HUES6 (cell line): Measurements from ENCODE around the gene ARFGAP3.

Experiments
- H3K27ac ChIP-seq: 2 replicates; pipeline ENCODE4 v1.7.0; 2013; ENCODE audit warnings: low read depth, mild to moderate bottlenecking, low read length, inconsistent platforms
- H3K27me3 ChIP-seq: 2 replicates; pipeline ENCODE4 v1.6.1; 2013; ENCODE audit warnings: low read length; ENCODE audit not compliant: control insufficient read depth, insufficient read depth
- H3K36me3 ChIP-seq: 2 replicates; pipeline ENCODE4 v1.6.1; 2013; ENCODE audit warnings: low read length; ENCODE audit not compliant: control insufficient read depth, insufficient read depth
- H3K4me1 ChIP-seq: 2 replicates; pipeline ENCODE4 v1.6.1; 2013; ENCODE audit warnings: low read length; ENCODE audit not compliant: control insufficient read depth, insufficient read depth
- H3K4me3 ChIP-seq: 2 replicates; pipeline ENCODE4 v1.5.1; 2013; ENCODE audit warnings: low read depth, low read length
- H3K9ac ChIP-seq: one replicate; pipeline ENCODE4 v1.6.1; 2013; ENCODE audit warnings: mild to moderate bottlenecking, low read length
- H3K9me3 ChIP-seq: 2 replicates; pipeline ENCODE4 v1.6.1; 2013; ENCODE audit warnings: low read depth, low read length; ENCODE audit not compliant: control insufficient read depth, insufficient read depth

ARFGAP3 gene

DNA sequence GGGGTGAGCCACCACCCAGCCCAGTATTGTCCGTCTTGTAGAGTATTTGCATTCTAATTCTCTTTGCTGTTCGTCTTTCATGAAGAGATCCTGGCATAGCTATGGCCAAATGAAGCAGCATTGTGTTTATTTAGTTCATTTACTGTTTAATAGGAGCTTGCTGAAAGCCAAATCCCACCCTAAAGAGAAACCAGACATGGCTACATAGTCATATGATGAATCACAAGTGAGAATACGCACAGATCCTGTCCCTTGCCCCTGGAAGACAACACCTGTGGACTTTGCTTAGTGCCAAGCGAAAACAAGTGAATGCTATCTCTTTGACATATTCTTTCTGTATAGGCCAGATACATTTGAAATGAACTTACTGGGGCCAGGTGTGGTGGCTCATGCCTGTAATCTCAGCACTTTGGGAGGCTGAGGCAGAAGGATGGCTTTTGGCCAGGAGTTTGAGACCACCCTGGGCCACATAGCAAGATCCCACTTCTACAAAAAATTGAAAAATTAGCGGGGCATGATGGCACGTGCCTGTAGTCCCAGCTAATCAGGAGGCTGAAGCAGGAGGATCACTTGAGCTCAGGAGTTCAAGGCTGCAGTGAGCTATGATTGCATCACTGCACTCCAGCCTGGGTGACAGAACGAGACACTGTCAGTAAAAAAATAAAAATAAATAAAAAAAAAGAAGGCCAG lies 5.1 kb upstream of the ARFGAP3 start:
- H3K9ac ChIP-seq, result no peak overlapping the region
- no peak overlapping the region for H3K27ac ChIP-seq
- H3K27me3 ChIP-seq, result peaks cover 15% of the 10 kb centered on the region
- no peaks in the 10 kb centered on the region for H3K36me3 ChIP-seq
- no peak overlapping the region for H3K4me3 ChIP-seq
- no peaks in the 10 kb centered on the region for H3K4me1 ChIP-seq
- H3K9me3 ChIP-seq, result peaks cover 3% of the 10 kb centered on the region; the same call in 1 of the 2 replicates

DNA sequence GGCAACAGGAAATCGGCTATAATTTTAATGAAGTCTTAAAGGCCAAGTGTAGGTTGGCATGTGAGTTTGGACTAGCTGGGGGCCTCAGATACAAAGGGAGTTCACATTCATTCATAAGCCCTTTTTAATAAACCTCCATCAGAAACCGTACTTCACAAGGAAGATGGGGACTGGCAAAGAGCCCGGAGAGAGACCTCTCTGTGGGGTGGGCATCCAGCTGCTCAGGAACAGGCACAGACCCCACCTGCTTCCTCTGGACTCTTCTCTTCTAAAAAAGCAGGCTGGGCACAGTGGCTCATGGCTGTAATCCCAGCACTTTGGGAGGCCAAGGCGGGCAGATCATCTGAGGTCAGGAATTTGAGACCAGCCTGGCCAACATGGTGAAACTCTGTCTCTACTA lies 3.9 kb upstream of the ARFGAP3 start:
- Histone ChIP-seq H3K4me3 (no peak overlapping the region), H3K9me3 (peaks cover 3% of the 10 kb centered on the region; the same call in 1 of the 2 replicates), H3K36me3 (no peaks in the 10 kb centered on the region), H3K27me3 (peaks cover 15% of the 10 kb centered on the region), H3K27ac (no peak overlapping the region), H3K9ac (no peak overlapping the region), H3K4me1 (no peaks in the 10 kb centered on the region)

DNA sequence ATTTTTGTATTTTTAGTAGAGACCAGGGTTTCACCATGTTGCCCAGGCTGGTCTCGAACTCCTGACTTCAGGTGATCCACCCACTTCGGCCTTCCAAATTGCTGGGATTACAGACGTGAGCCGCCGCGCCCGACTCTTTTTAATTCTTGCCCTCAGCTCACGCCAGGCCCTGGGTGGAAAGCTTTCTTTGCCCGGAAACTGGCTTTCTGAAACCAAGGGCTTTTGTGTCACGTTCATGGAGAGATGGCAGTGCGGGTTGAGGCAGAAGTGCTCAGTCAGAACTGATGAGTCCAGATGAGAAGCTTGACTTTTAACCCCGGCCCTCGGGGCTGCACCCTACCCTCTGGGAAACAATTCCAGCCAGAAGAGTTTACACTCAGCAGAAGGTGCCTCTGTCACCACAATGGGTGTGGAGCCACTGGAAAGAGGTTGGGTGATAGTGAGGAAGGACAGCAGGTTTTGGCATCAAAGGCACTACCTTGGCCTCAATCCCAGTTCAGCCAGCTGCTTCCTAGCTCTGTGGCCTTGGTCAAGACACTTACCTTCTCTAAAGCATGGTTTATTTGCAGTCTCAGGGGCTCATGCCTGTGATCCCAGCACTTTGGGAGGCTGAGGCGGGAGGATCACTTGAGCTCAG lies 890 bp upstream of the ARFGAP3 start:
- H3K9me3 ChIP-seq, result peaks cover 3% of the 10 kb centered on the region; the same call in 1 of the 2 replicates
- H3K27me3 ChIP-seq, result peaks cover 15% of the 10 kb centered on the region
- no peak overlapping the region for H3K9ac ChIP-seq
- H3K36me3 ChIP-seq, result no peaks in the 10 kb centered on the region
- H3K4me3 ChIP-seq, result no peak overlapping the region
- H3K27ac ChIP-seq, result no peak overlapping the region
- no peaks in the 10 kb centered on the region for H3K4me1 ChIP-seq

DNA sequence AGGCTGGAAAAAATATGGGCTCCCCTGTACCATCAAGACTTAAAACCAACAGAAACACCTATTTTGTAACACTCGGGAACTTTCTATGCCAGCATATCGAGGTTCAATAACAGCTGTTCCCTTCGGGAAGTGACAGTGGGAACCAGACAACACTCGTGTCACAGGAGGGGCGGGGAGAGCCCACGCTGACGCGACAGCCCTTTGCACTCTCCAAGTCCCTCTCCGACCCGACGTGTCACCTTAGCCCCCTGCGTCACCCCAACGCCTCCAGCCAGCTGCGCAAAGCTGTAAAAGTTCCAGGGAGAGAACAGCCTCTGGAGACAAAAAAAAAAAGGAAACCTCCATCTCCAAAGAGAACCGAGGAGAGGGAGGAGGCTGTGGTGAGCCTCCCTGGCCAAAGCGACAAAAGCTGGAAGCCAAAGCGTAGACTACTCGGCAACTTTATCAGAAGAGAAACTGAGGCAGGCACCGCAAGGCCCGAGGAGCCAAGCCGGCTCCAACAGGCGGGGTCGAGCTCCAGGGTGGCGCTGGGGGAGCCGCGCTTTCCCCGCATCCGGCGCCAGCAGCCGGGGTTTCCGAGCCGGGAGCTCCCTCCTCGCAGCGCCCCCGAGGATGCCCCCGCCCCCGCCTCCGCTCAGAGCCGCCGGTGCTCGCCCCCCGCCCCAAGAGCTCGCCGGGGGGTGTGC lies 751 bp downstream of the ARFGAP3 start:
- peaks cover 3% of the 10 kb centered on the region; the same call in 1 of the 2 replicates for H3K9me3 ChIP-seq
- H3K4me3 ChIP-seq, result peak overlapping the region; percentile 90
- peak overlapping the region; percentile 60; the same call in 1 of the 2 replicates for H3K27ac ChIP-seq
- no peaks in the 10 kb centered on the region for H3K4me1 ChIP-seq
- H3K36me3 ChIP-seq, result no peaks in the 10 kb centered on the region
- H3K27me3 ChIP-seq, result peaks cover 15% of the 10 kb centered on the region
- H3K9ac ChIP-seq, result peak overlapping the region; percentile 83

DNA sequence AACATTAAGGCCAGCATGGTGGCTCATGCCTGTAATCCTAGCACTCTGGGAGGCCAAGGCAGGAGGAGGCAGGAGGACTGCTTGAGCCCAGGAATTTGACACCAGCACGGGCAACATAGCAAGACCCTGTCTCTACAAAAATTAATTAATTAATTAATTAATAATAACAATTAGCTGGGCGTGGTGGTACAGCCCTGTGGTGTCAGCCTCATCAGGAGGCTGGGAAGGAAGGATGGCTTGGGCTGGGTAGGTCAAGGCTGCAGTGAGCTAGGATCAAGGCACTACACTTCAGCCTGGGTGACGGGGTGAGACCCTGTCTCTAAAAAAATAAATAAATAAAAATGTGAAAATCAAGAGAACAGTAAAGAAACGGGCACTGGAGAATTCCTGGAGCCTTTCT lies 1.4 kb downstream of the ARFGAP3 start:
- Histone ChIP-seq H3K36me3 (no peaks in the 10 kb centered on the region), H3K4me1 (no peaks in the 10 kb centered on the region), H3K27me3 (peaks cover 15% of the 10 kb centered on the region), H3K27ac (no peak overlapping the region), H3K9me3 (peaks cover 3% of the 10 kb centered on the region; the same call in 1 of the 2 replicates), H3K4me3 (peak overlapping the region; percentile 90), H3K9ac (no peak overlapping the region)

DNA sequence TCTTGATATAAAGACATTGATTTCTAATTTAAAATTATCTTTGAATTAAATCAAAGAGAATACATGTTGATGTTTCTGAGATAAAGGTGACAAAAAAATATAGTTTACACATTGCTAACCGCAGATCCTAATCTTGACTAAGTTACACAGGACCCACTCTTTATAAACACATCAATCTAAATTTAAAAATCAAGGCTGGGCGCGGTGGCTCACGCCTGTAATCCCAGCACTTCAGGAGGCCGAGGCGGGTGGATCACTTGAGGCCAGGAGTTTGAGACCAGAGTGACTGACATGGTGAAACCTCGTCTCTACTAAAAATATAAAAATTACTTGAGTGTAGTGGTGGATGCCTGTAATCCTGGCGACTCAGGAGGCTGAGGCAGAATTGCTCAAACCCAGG lies 1.9 kb downstream of the ARFGAP3 start:
- no peak overlapping the region for H3K9ac ChIP-seq
- no peaks in the 10 kb centered on the region for H3K36me3 ChIP-seq
- peaks cover 3% of the 10 kb centered on the region; the same call in 1 of the 2 replicates for H3K9me3 ChIP-seq
- no peak overlapping the region for H3K4me3 ChIP-seq
- no peaks in the 10 kb centered on the region for H3K4me1 ChIP-seq
- H3K27me3 ChIP-seq, result peaks cover 15% of the 10 kb centered on the region
- no peak overlapping the region for H3K27ac ChIP-seq

DNA sequence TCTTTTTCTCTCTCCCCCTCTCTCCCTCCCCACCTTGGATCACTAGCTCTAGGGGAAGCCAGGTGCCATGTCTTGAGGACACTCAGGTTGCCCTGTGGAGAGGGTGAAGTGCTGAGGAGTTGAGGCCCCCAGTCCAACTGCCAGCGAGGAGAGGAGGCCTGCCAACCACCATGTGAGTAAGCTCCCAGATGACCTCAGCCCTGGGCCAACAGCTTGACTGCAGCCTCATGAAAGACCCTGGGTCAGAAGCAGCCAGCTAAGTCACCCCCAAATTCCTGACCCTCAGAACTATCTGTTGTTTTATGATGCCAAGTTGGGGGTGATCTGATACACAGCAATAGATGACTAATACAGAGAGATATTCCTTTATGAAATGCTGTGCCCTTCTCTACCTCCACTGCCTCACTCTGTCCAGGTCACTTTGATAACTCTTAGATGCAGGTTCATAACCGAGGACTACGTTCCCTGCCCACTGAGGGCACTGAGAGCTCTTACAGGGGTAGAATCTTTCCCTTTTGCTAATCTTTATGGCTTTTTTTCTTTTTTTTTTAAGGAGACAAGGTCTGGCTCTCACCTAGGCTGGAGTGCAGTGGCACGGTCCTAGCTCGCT lies 8.0 kb downstream of the ARFGAP3 start:
- H3K4me3 ChIP-seq, result no peak overlapping the region
- no peak overlapping the region for H3K27ac ChIP-seq
- no peaks in the 10 kb centered on the region for H3K4me1 ChIP-seq
- no peaks in the 10 kb centered on the region for H3K27me3 ChIP-seq
- no peak overlapping the region for H3K9ac ChIP-seq
- H3K9me3 ChIP-seq, result no peaks in the 10 kb centered on the region
- H3K36me3 ChIP-seq, result 0 out of 2 replicates have a peak, but pooled peaks cover 3% of the 10 kb centered on the region

DNA sequence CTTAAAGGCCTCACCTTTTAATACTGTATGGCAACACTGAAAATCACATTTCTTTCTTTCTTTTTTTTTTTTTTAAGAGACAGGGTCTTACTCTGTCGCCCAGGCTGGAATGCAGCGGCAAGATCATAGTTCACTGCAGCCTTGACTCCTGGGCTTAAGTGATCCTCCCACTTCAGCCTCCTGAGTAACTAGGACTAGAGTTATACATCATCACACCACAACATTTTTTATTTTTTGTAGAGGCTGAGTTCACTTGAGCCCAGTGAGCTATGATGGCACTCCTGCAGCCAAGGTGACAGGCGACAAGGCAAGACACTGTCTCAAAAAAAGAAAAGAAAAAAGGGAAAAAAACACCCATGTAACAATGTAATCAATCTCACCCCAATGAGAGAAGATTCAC lies 10.0 kb downstream of the ARFGAP3 start:
- no peaks in the 10 kb centered on the region for H3K27me3 ChIP-seq
- H3K9me3 ChIP-seq, result no peaks in the 10 kb centered on the region
- no peak overlapping the region for H3K9ac ChIP-seq
- H3K27ac ChIP-seq, result no peak overlapping the region
- H3K4me3 ChIP-seq, result no peak overlapping the region
- 0 out of 2 replicates have a peak, but pooled peaks cover 3% of the 10 kb centered on the region for H3K36me3 ChIP-seq
- H3K4me1 ChIP-seq, result no peaks in the 10 kb centered on the region

DNA sequence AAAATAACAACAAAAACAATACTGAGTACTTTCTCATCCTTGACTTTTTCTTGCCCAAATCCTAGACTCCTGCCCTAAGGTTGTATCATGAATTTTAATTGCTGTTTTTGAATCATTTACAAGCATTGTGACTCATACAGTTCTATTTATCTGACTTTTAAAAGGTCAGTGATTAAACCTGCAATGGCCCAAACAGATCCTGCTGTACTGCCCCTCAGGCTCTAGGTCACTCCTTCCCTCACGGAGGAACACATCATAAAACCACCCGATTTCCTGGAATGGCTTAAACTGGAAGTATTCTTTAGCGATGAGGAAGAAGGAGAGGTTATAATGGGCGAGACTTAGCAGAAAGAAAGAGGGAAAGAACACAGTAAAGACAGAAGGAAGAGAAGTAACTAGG lies 12.3 kb downstream of the ARFGAP3 start:
- H3K27me3 ChIP-seq, result no peaks in the 10 kb centered on the region
- H3K27ac ChIP-seq, result no peak overlapping the region
- H3K9ac ChIP-seq, result no peak overlapping the region
- H3K4me1 ChIP-seq, result no peaks in the 10 kb centered on the region
- no peak overlapping the region for H3K4me3 ChIP-seq
- no peaks in the 10 kb centered on the region for H3K9me3 ChIP-seq
- H3K36me3 ChIP-seq, result peaks cover 14% of the 10 kb centered on the region; the same call in 1 of the 2 replicates

DNA sequence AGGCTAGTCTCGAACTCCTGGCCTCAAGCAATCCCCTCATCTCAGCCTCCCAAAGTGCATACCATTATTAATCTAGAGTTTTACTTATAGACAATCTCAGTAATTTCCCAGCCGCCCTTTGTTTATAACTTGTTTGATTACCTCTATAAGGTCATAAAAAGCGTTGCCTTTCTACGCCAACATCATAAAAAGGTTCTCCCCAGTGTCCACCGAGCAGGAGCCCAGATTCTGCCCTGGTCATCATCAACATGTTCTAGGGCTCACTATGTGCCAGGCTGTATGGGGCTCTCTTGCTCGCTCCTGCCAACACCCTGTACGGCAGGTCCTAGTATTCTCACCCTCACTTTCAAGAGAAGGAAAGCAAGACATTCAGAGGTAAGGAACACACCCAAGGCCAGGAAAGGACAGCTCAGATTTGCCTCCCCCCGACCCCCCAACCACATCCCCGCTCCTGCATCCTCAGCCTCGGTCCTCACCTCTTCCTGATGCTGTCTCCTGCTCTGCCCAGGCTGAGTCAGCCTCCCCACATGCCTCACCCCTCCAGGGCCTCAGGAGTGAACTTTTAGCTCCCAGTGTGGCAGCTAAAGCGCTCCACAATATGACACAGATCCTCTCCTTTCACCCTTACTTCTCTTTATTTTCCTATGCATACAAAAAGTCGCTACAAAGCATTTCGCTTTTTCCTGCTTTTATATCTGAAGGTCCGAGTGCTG lies 14.3 kb downstream of the ARFGAP3 start:
- Histone ChIP-seq H3K27me3 (no peaks in the 10 kb centered on the region), H3K9ac (no peak overlapping the region), H3K36me3 (peaks cover 14% of the 10 kb centered on the region; the same call in 1 of the 2 replicates), H3K27ac (no peak overlapping the region), H3K4me3 (no peak overlapping the region), H3K9me3 (no peaks in the 10 kb centered on the region), H3K4me1 (no peaks in the 10 kb centered on the region)
